OCI-LY1 (cell line): ENCODE results near the gene ARMC9.

Source experiments
- H2AFZ ChIP-seq: fragments of 200-600 bp; sonication (generic), shearing (Covaris generic); 2 replicates; pipeline ENCODE4 v1.6.0; 2014; ENCODE audit warnings: antibody characterized with exemption, mild to moderate bottlenecking, low read length
- H3F3A ChIP-seq: fragments of 200-600 bp; sonication (generic), shearing (Covaris generic); 2 replicates; pipeline ENCODE4 v1.6.0; 2014; ENCODE audit warnings: mild to moderate bottlenecking, antibody characterized with exemption, low read length, moderate library complexity; ENCODE audit not compliant: insufficient read depth
- H3K27ac ChIP-seq: fragments of 200-600 bp; sonication (generic); 2 replicates; pipeline ENCODE4 v1.5.1; 2014; ENCODE audit warnings: low read length, mixed run types, mild to moderate bottlenecking, low read depth; ENCODE audit not compliant: poor library complexity, severe bottlenecking
- H3K27me3 ChIP-seq: fragments of 200-600 bp; sonication (generic); 2 replicates; pipeline ENCODE4 v1.6.0; 2014; ENCODE audit warnings: antibody characterized with exemption, mild to moderate bottlenecking, low read length, moderate library complexity; ENCODE audit not compliant: insufficient read depth
- H3K36me3 ChIP-seq: fragments of 200-600 bp; sonication (generic); 2 replicates; pipeline ENCODE4 v1.6.1; 2014; ENCODE audit warnings: mild to moderate bottlenecking, antibody characterized with exemption, low read length, moderate library complexity, mixed read lengths; ENCODE audit not compliant: insufficient read depth
- H3K4me1 ChIP-seq: fragments of 200-600 bp; sonication (generic); 2 replicates; pipeline ENCODE4 v1.5.1; 2014; ENCODE audit warnings: mild to moderate bottlenecking, low read length, moderate library complexity; ENCODE audit not compliant: insufficient read depth, severe bottlenecking
- H3K4me2 ChIP-seq: fragments of 200-600 bp; sonication (generic), shearing (Covaris generic); 2 replicates; pipeline ENCODE4 v1.6.1; 2014; ENCODE audit warnings: low read length
- H3K4me3 ChIP-seq: fragments of 200-600 bp; sonication (generic); 2 replicates; pipeline ENCODE4 v1.5.1; 2014; ENCODE audit warnings: low read length, low read depth, mild to moderate bottlenecking, mixed read lengths; ENCODE audit not compliant: poor library complexity, severe bottlenecking
- H3K79me2 ChIP-seq: fragments of 200-600 bp; shearing (Covaris generic); 2 replicates; pipeline ENCODE4 v1.6.1; 2016; ENCODE audit warnings: mixed run types, low read length, mixed read lengths; ENCODE audit not compliant: insufficient read depth
- H3K9ac ChIP-seq: fragments of 200-600 bp; sonication (generic), shearing (Covaris generic); 2 replicates; pipeline ENCODE4 v1.6.1; 2014; ENCODE audit warnings: mild to moderate bottlenecking, low read length, mixed read lengths
- H3K9me2 ChIP-seq: fragments of 200-600 bp; sonication (generic), shearing (Covaris generic); 2 replicates; pipeline ENCODE4 v1.6.1; 2014; ENCODE audit warnings: low read depth, mild to moderate bottlenecking, low read length, mixed read lengths
- H3K9me3 ChIP-seq: fragments of 200-600 bp; shearing (Covaris generic); 2 replicates; pipeline ENCODE4 v1.6.1; 2014; ENCODE audit warnings: low read length, mixed read lengths
- H4K20me1 ChIP-seq: fragments of 200-600 bp; sonication (generic), shearing (Covaris generic); 2 replicates; pipeline ENCODE4 v1.6.0; 2016; ENCODE audit warnings: mild to moderate bottlenecking, low read length; ENCODE audit not compliant: insufficient read depth
- EZH2 ChIP-seq: fragments of 200-600 bp; sonication (generic), shearing (Covaris generic); IDR thresholded peaks from 2 replicates; pipeline ENCODE4 v1.8.0; 2017; ENCODE audit warnings: borderline replicate concordance, mixed run types, mild to moderate bottlenecking, antibody characterized with exemption, low read length, moderate library complexity, mixed read lengths
- TF ChIP-seq, protein P1 (sequence below): fragments of 200-600 bp; sonication (generic), shearing (Covaris generic); IDR thresholded peaks from 2 replicates; pipeline ENCODE4 v1.5.1; 2017; ENCODE audit warnings: mild to moderate bottlenecking, antibody characterized with exemption, low read length, moderate library complexity, mixed read lengths

The ARMC9 gene

GRCh38 chr2:231421051-231421580 is 222.7 kb downstream of the ARMC9 start:
- Histone ChIP-seq H3K4me3 (no peak overlapping the region), H3K9ac (no peak overlapping the region), H3F3A (no peaks in the 10 kb centered on the region), H3K79me2 (no peaks in the 10 kb centered on the region), H3K9me3 (no peaks in the 10 kb centered on the region), H4K20me1 (no peaks in the 10 kb centered on the region), H3K27me3 (no peaks in the 10 kb centered on the region), H3K36me3 (no peaks in the 10 kb centered on the region), H2AFZ (no peak overlapping the region), H3K4me1 (no peaks in the 10 kb centered on the region), H3K4me2 (no peak overlapping the region), H3K27ac (no peak overlapping the region), H3K9me2 (no peaks in the 10 kb centered on the region)
- no peak for TF ChIP-seq EZH2
- TF ChIP-seq, protein P1, sequence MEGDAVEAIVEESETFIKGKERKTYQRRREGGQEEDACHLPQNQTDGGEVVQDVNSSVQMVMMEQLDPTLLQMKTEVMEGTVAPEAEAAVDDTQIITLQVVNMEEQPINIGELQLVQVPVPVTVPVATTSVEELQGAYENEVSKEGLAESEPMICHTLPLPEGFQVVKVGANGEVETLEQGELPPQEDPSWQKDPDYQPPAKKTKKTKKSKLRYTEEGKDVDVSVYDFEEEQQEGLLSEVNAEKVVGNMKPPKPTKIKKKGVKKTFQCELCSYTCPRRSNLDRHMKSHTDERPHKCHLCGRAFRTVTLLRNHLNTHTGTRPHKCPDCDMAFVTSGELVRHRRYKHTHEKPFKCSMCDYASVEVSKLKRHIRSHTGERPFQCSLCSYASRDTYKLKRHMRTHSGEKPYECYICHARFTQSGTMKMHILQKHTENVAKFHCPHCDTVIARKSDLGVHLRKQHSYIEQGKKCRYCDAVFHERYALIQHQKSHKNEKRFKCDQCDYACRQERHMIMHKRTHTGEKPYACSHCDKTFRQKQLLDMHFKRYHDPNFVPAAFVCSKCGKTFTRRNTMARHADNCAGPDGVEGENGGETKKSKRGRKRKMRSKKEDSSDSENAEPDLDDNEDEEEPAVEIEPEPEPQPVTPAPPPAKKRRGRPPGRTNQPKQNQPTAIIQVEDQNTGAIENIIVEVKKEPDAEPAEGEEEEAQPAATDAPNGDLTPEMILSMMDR = no peak

GRCh38 chr2:231422056-231422455 is 223.6 kb downstream of the ARMC9 start:
- Histone ChIP-seq H3K9me3 (no peaks in the 10 kb centered on the region), H3K79me2 (no peaks in the 10 kb centered on the region), H3K4me1 (no peaks in the 10 kb centered on the region), H3K9me2 (no peaks in the 10 kb centered on the region), H3F3A (no peaks in the 10 kb centered on the region), H3K27ac (no peak overlapping the region), H3K36me3 (no peaks in the 10 kb centered on the region), H3K27me3 (no peaks in the 10 kb centered on the region; the same call in 1 of the 2 replicates), H3K4me3 (no peak overlapping the region), H3K4me2 (no peak overlapping the region), H4K20me1 (no peaks in the 10 kb centered on the region), H2AFZ (no peak overlapping the region), H3K9ac (no peak overlapping the region)
- TF ChIP-seq EZH2 = no peak
- TF ChIP-seq, protein P1 = no peak

DNA sequence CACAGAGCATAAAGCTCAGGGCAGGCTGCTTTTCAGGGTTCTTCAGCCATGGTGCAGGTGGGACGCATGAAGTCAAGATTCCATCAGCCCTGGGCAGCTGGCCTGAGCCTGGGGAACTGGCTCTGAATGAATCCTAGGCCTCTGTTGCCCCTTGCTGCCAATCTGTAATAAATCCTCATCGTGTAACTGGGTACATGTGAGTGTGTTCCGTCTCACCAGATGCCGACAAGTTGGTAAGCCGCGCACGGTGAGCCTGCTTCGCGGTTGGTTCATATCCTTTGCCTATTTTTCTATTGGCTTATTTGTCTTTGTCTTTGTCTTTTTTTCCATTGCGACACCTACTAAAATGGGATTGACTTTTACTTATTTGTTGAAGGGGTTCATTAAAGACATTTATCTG is 224.7 kb downstream of the ARMC9 start:
- Histone ChIP-seq H3K4me1 (no peaks in the 10 kb centered on the region), H2AFZ (no peak overlapping the region), H3K4me3 (no peak overlapping the region), H3K27me3 (no peaks in the 10 kb centered on the region; the same call in 1 of the 2 replicates), H3K9ac (no peak overlapping the region), H3F3A (no peaks in the 10 kb centered on the region), H3K36me3 (no peaks in the 10 kb centered on the region), H4K20me1 (no peaks in the 10 kb centered on the region), H3K79me2 (no peaks in the 10 kb centered on the region), H3K4me2 (no peak overlapping the region), H3K9me3 (no peaks in the 10 kb centered on the region), H3K27ac (no peak overlapping the region), H3K9me2 (no peaks in the 10 kb centered on the region)
- TF ChIP-seq EZH2 = no peak
- TF ChIP-seq, protein P1 = no peak
